Astrocyte (in vitro differentiated cells and primary cell): Measurements from ENCODE around the gene SH2D4B. TPM values are rescaled to one million over a fixed set of nuclear protein-coding genes. Genes with fewer than 3 reads are reported as not detected.

ENCODE experiments used
- DNase-seq: peaks from one replicate; pipeline ENCODE4 v3.0.0-alpha.2; 2010; ENCODE audit warnings: low read depth
- FAIRE-seq: peaks from 2 replicates; lab custom pipeline; 2011; peaks lifted over from hg19 to GRCh38; lab: Jason Lieb, UNC
- H2AFZ ChIP-seq: 2 replicates; pipeline ENCODE4 v1.6.0; 2012; ENCODE audit warnings: low read depth, low read length, inconsistent platforms
- H3K27ac ChIP-seq: 2 replicates; pipeline ENCODE4 v1.5.1; 2011; ENCODE audit warnings: low read depth, low read length, inconsistent platforms
- H3K27me3 ChIP-seq: 2 replicates; pipeline ENCODE4 v1.6.0; 2011; ENCODE audit warnings: low read length, inconsistent platforms; ENCODE audit not compliant: insufficient read depth
- H3K36me3 ChIP-seq: 2 replicates; pipeline ENCODE4 v1.5.1; 2011; ENCODE audit warnings: low read length, inconsistent platforms; ENCODE audit not compliant: insufficient read depth
- H3K4me1 ChIP-seq: 2 replicates; pipeline ENCODE4 v1.5.1; 2011; ENCODE audit warnings: low read length, inconsistent platforms; ENCODE audit not compliant: insufficient read depth
- H3K4me2 ChIP-seq: 2 replicates; pipeline ENCODE4 v1.6.0; 2012; ENCODE audit warnings: low read length, inconsistent platforms
- H3K4me3 ChIP-seq: 2 replicates; pipeline ENCODE4 v1.5.1; 2011; ENCODE audit warnings: low read depth, mild to moderate bottlenecking, low read length, inconsistent platforms; ENCODE audit not compliant: insufficient read depth
- H3K79me2 ChIP-seq: 2 replicates; pipeline ENCODE4 v1.6.0; 2012; ENCODE audit warnings: mild to moderate bottlenecking, low read length, inconsistent platforms; ENCODE audit not compliant: insufficient read depth
- H3K9ac ChIP-seq: 2 replicates; pipeline ENCODE4 v1.6.0; 2012; ENCODE audit warnings: mild to moderate bottlenecking, low read length, inconsistent platforms
- H3K9me3 ChIP-seq: 2 replicates; pipeline ENCODE4 v1.5.1; 2012; ENCODE audit warnings: low read depth, mild to moderate bottlenecking, low read length, inconsistent platforms; ENCODE audit not compliant: insufficient read depth
- H4K20me1 ChIP-seq: 2 replicates; pipeline ENCODE4 v1.6.0; 2012; ENCODE audit warnings: low read length, inconsistent platforms; ENCODE audit not compliant: insufficient read depth
- H3K27ac Mint-ChIP-seq: one replicate; pipeline ENCODE4 v1.8.0; 2021; ENCODE audit warnings: mild to moderate bottlenecking, mixed read lengths; ENCODE audit not compliant: unreplicated experiment
- H3K27me3 Mint-ChIP-seq: one replicate; pipeline ENCODE4 v1.8.0; 2021; ENCODE audit warnings: low read depth, mixed read lengths; ENCODE audit not compliant: unreplicated experiment
- H3K36me3 Mint-ChIP-seq: one replicate; pipeline ENCODE4 v1.8.0; 2021; ENCODE audit warnings: low read depth, mixed read lengths; ENCODE audit not compliant: unreplicated experiment
- H3K4me1 Mint-ChIP-seq: one replicate; pipeline ENCODE4 v1.8.0; 2021; ENCODE audit warnings: low read depth, mixed read lengths; ENCODE audit not compliant: unreplicated experiment
- H3K4me3 Mint-ChIP-seq: one replicate; pipeline ENCODE4 v1.8.0; 2021; ENCODE audit warnings: mild to moderate bottlenecking, moderate library complexity, mixed read lengths; ENCODE audit not compliant: unreplicated experiment
- H3K9me3 Mint-ChIP-seq: one replicate; pipeline ENCODE4 v1.8.0; 2021; ENCODE audit warnings: mild to moderate bottlenecking, mixed read lengths; ENCODE audit not compliant: unreplicated experiment
- CTCF ChIP-seq: IDR thresholded peaks from 2 replicates; pipeline ENCODE4 v1.5.1; 2011; ENCODE audit warnings: low read depth, mild to moderate bottlenecking, inconsistent platforms, low read length, moderate library complexity; ENCODE audit not compliant: insufficient read depth
- EZH2 ChIP-seq: IDR thresholded peaks from 2 replicates; pipeline ENCODE4 v1.6.1; 2012; ENCODE audit warnings: mild to moderate bottlenecking, low read length, inconsistent platforms; ENCODE audit not compliant: insufficient read depth
- total RNA-seq: library from RNA; stranded (reverse); gene quantifications from 2 replicates; pipeline ENCODE4 v1.2.1, GENCODE V29; 2021

SH2D4B gene
- total RNA-seq, 1 donor from 2014 or later, result 0.07 TPM

GRCh38 chr10:80694930-80695329 is 157.2 kb downstream of the SH2D4B start:
- TF ChIP-seq CTCF, result no peak
- TF ChIP-seq EZH2, result no peak
- Histone ChIP-seq H3K4me2 (no peak overlapping the region), H4K20me1 (no peaks in the 10 kb centered on the region), H3K27me3 (peaks cover 3% of the 10 kb centered on the region), H3K36me3 (no peaks in the 10 kb centered on the region), H3K4me3 (no peak overlapping the region), H2AFZ (no peak overlapping the region), H3K9me3 (no peaks in the 10 kb centered on the region), H3K9ac (no peak overlapping the region), H3K27ac (no peak overlapping the region), H3K79me2 (no peaks in the 10 kb centered on the region), H3K4me1 (no peaks in the 10 kb centered on the region)
- DNase-seq, result no peak
- Mint-ChIP-seq H3K27ac (no peak overlapping the region), H3K9me3 (no peaks in the 10 kb centered on the region), H3K4me1 (no peaks in the 10 kb centered on the region), H3K36me3 (no peaks in the 10 kb centered on the region), H3K27me3 (peaks cover 19% of the 10 kb centered on the region), H3K4me3 (no peak overlapping the region)
- no peak for FAIRE-seq

Other genes with a start within 250 kb of the SH2D4B start
- 0.11 and 0.12 TPM in 2 replicates for gene MAT1A, start 248.2 kb upstream of the SH2D4B start, total RNA-seq
- not detected in 2 replicates for gene DYDC1, start 181.1 kb upstream of the SH2D4B start, total RNA-seq
- not detected in 2 replicates for gene DYDC2, start 181.1 kb upstream of the SH2D4B start, total RNA-seq
- 24.3 and 29.9 TPM in 2 replicates for gene PRXL2A, start 129.4 kb upstream of the SH2D4B start, total RNA-seq
- gene TSPAN14, start 83.6 kb upstream of the SH2D4B start, total RNA-seq, result 134 and 140 TPM in 2 replicates